Glomerular visceral epithelial cell (primary cell): ENCODE measurements around the gene CTU2.
"Not testable (repeated sequence)": the region's sequence is repeated elsewhere in the genome, so short reads cannot be mapped to it uniquely, and the experiment has no call there.

Experiments used
- DNase-seq: peaks from one replicate; pipeline ENCODE4 v3.0.0-alpha.2; 2016; ENCODE audit errors: extremely low spot score

The CTU2 gene

DNA sequence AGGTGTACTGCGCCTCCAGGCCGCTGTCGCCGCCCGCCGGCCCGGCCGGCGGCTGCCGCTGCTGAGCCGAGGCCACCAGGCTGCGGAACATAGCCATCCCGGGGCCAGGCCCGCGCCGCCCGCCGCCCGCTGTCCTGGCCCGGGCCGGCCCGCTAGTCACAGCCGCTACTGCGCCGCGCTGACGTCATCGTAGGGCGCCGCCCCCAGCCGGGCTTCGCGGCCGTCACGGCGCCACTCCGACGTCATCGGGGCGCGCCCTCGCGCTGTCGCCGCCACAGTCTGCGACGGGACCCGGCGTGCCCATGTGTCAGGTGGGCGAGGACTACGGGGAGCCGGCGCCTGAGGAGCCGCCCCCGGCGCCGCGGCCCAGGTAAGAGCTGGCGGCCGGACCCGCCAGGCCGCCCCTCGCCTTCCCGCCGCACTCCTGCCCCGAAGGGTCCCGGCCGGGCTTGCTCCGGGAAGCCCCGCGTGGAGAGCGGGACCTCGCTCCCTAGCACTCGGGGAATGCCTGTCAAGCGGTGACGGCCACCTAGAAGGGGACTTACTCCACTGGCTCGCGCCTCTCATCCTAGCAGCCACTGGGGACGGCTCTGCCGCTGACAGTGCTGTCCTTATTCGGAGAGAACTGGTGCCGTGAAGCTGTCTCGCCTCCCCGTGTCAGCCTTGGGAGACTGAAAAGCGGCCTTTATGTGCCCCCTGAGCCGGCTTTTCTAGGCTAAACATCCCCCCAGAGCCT lies at the start of gene CTU2, which contains the start of gene RNF166:
TSS of gene CTU2 (plus strand) at position 275 of the 736 bp plus-strand sequence. CDS start at position 303, 28 bp downstream.
TSS of gene RNF166 (minus strand) at position 180 of the 736 bp plus-strand sequence. CDS start at position 97, 83 bp downstream.
- DNase-seq, result peak; percentile 78

DNA sequence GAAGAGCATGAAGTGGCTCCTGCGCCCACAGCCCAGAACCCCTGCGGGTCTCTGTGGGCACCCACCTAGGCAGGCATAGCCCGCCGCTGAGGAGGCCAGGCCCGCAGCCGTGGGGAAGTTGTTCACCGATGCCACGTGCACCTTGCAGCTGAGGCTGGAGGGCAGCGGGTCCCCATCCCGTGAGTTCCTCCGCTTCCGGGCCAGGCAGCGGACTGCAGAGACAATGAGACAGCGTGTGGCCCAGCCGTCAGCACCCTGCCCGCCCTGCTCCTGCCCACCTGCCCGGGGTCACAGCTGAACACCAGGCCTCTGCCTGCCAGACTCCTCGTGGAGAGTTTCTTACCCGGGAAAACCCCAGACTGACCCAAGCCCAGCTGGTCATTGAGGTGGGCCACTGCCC lies 48.9 kb upstream of the CTU2 start:
- no peak for DNase-seq

GRCh38 chr16:88658714-88659113 lies 47.6 kb upstream of the CTU2 start:
- no peak for DNase-seq

GRCh38 chr16:88659160-88659559 lies 47.1 kb upstream of the CTU2 start:
- DNase-seq, result no peak

GRCh38 chr16:88661468-88661867 lies 44.8 kb upstream of the CTU2 start:
- DNase-seq, result no peak

DNA sequence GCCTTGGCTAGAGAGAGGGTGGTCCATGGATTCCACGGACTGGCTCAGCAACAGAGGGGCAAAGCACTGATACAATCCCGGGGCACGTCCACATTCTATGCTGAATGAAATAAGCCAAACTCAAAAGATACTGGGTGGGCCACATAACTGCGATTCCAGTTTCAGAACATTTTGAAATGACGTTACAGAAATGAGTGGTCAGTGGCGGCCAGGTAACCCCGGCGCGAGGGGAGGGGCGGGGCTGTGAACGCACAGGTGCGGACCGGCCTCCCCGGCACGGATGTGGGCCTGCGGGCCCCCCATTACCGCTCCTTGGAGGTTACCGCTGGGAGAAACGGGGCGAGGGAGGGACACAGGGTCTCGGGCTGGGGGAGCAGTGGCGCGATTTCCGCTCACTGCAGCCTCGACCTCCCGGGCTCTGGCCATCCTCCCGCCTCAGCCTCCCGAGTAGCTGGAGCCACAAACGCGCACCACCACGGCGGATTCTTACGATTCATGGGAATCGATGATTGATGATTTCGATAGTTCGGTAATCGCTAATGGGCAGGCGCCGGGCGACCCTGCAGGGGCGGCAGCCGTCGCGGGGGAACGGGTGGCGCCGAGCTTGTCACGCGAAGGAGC lies 44.0 kb upstream of the CTU2 start:
- no peak for DNase-seq

GRCh38 chr16:88662843-88663606 lies 43.3 kb upstream of the CTU2 start, which contains the start of gene MVD:
MVD (minus strand) TSS chr16:88663091; CDS start chr16:88663080, 11 bp downstream.
- DNase-seq, result peak; percentile 97

GRCh38 chr16:88665148-88665547 lies 41.2 kb upstream of the CTU2 start:
- DNase-seq, result no peak

DNA sequence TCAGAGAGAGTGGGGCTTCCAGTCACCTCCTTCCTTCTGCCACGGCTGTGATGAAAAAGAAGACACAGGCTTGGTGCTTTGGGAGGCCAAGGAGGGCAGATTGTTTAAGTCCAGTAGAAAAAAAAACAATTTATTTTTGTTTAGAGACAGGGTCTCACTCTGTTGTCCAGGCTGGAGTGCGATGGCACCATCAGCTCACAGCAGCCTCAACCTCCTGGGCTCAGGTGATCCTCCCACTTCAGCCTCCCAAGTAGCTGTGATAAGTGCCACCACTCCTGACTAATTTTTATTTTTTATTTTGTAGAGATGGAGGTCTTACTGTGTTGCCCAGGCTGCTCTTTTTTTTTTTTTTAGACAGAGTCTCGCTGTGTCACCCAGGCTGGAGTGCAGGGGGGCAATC lies 40.7 kb upstream of the CTU2 start:
- no peak for DNase-seq

- DNase-seq, result no peak
Measured at GRCh38 chr16:88667461-88667860, 38.8 kb upstream of the CTU2 start.

DNA sequence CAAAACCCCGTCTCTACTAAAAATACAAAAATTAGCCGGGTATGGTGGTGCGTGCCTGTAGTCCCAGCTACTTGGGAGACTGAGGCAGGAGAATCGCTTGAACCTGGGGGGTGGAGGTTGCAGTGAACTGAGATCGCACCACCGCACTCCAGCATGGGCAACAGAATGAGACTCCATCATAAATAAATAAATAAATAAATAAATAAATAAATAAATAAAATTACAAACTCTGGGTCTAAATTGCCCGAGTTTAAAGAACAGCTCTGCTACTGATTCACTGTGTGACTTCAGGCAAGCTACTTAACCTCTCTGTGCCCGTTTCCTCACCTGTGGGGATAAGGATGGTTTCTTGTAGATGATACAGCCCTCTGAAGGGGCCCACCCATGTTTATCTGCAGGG lies 36.8 kb upstream of the CTU2 start:
- DNase-seq, result not testable (repeated sequence)

- DNase-seq, result no peak
Measured at GRCh38 chr16:88669980-88670379, 36.3 kb upstream of the CTU2 start.

- DNase-seq, result no peak
Measured at GRCh38 chr16:88671806-88672205, 34.5 kb upstream of the CTU2 start.

- no peak for DNase-seq
Measured at GRCh38 chr16:88672776-88673175, 33.5 kb upstream of the CTU2 start.

- no peak for DNase-seq
Measured at GRCh38 chr16:88673716-88674379, 32.5 kb upstream of the CTU2 start.

DNA sequence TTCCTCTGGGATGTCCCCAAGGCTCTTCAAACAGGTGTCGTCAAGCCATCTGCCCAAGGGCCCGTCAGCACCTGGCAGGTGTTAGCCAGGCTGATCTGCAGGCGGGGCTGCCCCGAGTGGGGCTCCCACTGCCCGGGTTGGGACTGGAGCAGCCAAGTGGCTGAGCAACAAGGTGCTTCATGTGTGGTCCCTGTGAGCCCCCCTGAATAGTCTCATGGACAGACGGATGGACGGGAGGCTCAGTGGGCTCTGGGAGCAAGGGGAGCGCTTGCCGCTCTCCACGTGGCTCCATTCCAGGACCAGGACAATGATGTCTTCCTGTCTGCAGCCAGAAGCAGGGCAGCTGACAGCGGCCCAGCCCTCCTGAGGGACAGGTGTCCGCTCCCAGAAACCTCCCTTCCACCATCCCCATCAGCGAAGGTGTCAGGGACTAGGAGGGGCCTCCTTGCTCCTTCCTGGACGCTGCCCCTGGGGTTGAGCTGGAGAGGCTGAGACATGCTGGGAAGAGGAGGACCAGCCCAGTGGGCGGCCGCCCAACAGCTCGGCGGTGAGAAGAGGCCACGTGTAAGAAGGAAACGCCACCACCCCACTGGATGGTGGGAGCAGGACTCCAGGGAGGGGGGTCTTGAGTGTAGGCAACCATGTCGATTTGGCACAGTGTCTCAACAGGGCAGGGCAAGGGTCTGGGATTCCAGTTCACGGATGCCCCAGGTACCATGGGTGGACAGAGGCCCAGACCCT lies 29.6 kb upstream of the CTU2 start:
- no peak for DNase-seq

DNA sequence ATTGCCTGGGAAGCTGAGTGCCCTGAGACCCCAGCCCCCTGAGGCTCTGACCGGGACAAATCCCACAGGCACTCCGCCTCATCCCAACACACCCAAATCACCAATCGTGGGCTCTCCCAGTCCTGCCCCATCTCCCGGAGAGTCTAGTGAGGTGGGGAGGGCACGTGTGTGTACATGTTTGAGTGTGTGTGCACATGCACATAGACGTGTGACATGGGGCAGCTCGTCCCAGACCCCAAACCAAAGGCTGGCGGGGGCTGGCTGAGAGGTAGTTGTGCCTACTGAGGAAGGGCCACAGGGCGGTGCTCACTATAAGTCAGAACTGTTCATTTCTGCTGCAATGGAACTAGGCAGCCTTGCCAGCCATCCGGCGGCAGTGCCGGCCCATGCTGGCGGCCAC lies 28.6 kb upstream of the CTU2 start:
- DNase-seq, result no peak

DNA sequence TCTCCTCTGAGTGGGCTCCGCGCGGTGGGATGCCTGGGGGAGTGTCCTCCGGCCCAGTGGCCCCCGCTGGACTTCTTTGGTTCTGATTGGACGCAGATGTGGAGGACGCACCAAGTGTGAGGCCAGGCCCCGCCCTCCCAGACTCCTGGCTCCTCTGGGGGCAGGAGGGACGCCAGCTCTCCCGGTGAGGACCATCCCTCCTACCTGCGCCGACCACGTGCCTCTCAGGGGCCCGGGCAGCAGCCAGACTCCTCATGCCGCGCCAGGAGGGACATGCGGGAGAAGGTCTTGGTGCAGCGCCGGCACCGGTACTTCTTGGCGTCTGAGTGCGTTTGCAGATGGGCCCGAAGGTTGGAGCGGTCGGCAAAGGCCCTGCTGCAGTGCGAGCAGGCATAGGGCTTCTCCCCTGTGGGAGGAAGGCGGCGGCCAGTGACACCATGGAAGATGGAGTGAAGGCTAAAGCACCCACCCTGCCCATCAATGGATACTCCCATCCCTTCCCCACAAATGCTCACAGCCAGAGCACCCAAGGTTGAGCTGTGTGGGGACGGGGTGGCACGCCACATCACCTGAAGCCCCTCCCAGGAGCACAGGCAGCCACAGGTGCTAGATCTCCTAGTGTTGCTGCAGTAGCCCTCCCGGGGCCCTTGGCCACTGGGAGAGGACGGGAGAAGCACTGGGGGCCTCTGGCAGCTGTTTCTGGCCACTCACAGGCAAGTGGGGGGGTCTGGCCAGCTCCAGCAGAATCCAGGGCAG lies 27.9 kb upstream of the CTU2 start:
- DNase-seq, result no peak

- no peak for DNase-seq
Measured at GRCh38 chr16:88680554-88681083, 25.7 kb upstream of the CTU2 start.

- no peak for DNase-seq
Measured at GRCh38 chr16:88681084-88681680, 25.1 kb upstream of the CTU2 start.
